HepG2 (cell line): ENCODE results near the gene BCL2L2. TPM values are rescaled to one million over a fixed set of nuclear protein-coding genes. Genes with fewer than 3 reads are reported as not detected.

Experiments
- ATAC-seq: fragments of 200-7000 bp; cut with Tn5 transposase; 3 replicates; pipeline ENCODE4 v1.9.1; 2020; ENCODE audit warnings: mild to moderate bottlenecking, moderate library complexity
- BruUV-seq: library from RNA; stranded (reverse); fragments of 400-500 nt; replicated peaks from 2 replicates; lab custom pipeline; 2021; lab: Mats Ljungman, UMichigan
- CTCF ChIA-PET: fragments of 300-600 bp; formaldehyde crosslinking; extraction: SDS; loops from one replicate; lab custom pipeline; 2021; ENCODE audit warnings: low total read pairs, inconsistent platforms, low intra/inter-chr PET ratio; lab: Yijun Ruan, JAX
- POLR2A ChIA-PET: fragments of 350-600 bp; sonication (Branson Sonifier 250); formaldehyde crosslinking; loops from one replicate; lab custom pipeline; 2020; ENCODE audit warnings: antibody characterized with exemption, inconsistent platforms; lab: Yijun Ruan, JAX
- DNase-seq: peaks from one replicate; pipeline ENCODE4 v3.0.0-alpha.2; 2015; ENCODE audit warnings: low spot score
- FAIRE-seq: peaks from 3 replicates; lab custom pipeline; 2011; peaks lifted over from hg19 to GRCh38; lab: Jason Lieb, UNC
- H2AFZ ChIP-seq: one replicate; pipeline ENCODE4 v1.6.1; 2011; ENCODE audit warnings: low read length, inconsistent platforms
- H3K27ac ChIP-seq: fragments of 300-600 bp; 3 replicates; pipeline ENCODE4 v1.8.0; 2011; ENCODE audit warnings: mixed run types, mild to moderate bottlenecking, mixed read lengths, low read length, inconsistent platforms; ENCODE audit not compliant: insufficient read depth; ENCODE audit errors: extremely low read length
- H3K27me3 ChIP-seq, 2 experiments: fragments of 200-600 bp in 1 of 2; 2 replicates in 1 of 2; 3 replicates in 1 of 2; pipeline versions ENCODE4 v1.6.0 to v1.8.0; 2011; ENCODE audit warnings: low read length in 2 of 2, mild to moderate bottlenecking in 2 of 2, moderate library complexity in 2 of 2, inconsistent platforms in 1 of 2; ENCODE audit not compliant: insufficient read depth in 2 of 2, control insufficient read depth in 1 of 2
- H3K36me3 ChIP-seq, 2 experiments: fragments of 200-600 bp in 1 of 2; replicated peaks in 1 of 2; 2 replicates in 1 of 2; 3 replicates in 1 of 2; pipeline versions ENCODE4 v1.5.1 to v1.8.0; 2011; ENCODE audit warnings: low read length in 2 of 2, inconsistent platforms in 1 of 2; ENCODE audit not compliant: insufficient read depth in 2 of 2, control insufficient read depth in 1 of 2
- H3K4me1 ChIP-seq: 2 replicates; pipeline ENCODE4 v1.5.1; 2012; ENCODE audit warnings: low read length, inconsistent platforms; ENCODE audit not compliant: insufficient read depth
- H3K4me2 ChIP-seq: 2 replicates; pipeline ENCODE4 v1.6.0; 2011; ENCODE audit warnings: low read depth, low read length, inconsistent platforms
- H3K4me3 ChIP-seq, 3 experiments: fragments of 200-600 bp in 1 of 3; sonication (generic), shearing (Covaris generic) in 1 of 3; replicated peaks in 1 of 3; 2 replicates each; pipeline ENCODE4 v1.5.1; 2011 to 2016; ENCODE audit warnings: low read length in 3 of 3, inconsistent platforms in 2 of 3, low read depth in 2 of 3, mild to moderate bottlenecking in 2 of 3, control low read depth in 1 of 3, mixed read lengths in 1 of 3; ENCODE audit not compliant: insufficient read depth in 1 of 3
- H3K79me2 ChIP-seq: one replicate; pipeline ENCODE4 v1.6.1; 2011; ENCODE audit warnings: low read length, inconsistent platforms; ENCODE audit not compliant: insufficient read depth
- H3K9ac ChIP-seq: 2 replicates; pipeline ENCODE4 v1.6.0; 2011; ENCODE audit warnings: mild to moderate bottlenecking, low read depth, low read length, inconsistent platforms; ENCODE audit not compliant: insufficient read depth
- H3K9me3 ChIP-seq: 2 replicates; pipeline ENCODE4 v1.5.1; 2012; ENCODE audit warnings: mild to moderate bottlenecking, low read length
- H4K20me1 ChIP-seq: 2 replicates; pipeline ENCODE4 v1.6.0; 2011; ENCODE audit warnings: inconsistent platforms, mild to moderate bottlenecking, low read length, moderate library complexity; ENCODE audit not compliant: insufficient read depth
- CEBPB ChIP-seq: IDR thresholded peaks from 2 replicates; pipeline ENCODE4 v1.6.1; 2011; ENCODE audit warnings: low read depth, low read length, improper control_type of control experiment, borderline replicate concordance
- CEBPG ChIP-seq: IDR thresholded peaks from 2 replicates; pipeline ENCODE4 v1.6.1; 2016
- EP300 ChIP-seq, 3 experiments: sonication (generic) in 1 of 3; formaldehyde crosslinking in 1 of 3; IDR thresholded peaks; 2 replicates each; pipeline versions ENCODE4 v1.5.1 to v1.6.1; 2011 to 2020; ENCODE audit warnings: low read depth in 2 of 3, low read length in 2 of 3, borderline replicate concordance in 1 of 3, improper control_type of control experiment in 1 of 3, mild to moderate bottlenecking in 1 of 3, missing genetic modification reagents in 1 of 3, moderate library complexity in 1 of 3
- GPN1 ChIP-seq: sonication (generic); formaldehyde crosslinking; IDR thresholded peaks from 2 replicates; pipeline ENCODE4 v1.5.1; 2020; ENCODE audit warnings: missing genetic modification reagents, borderline replicate concordance
- HOXA9 ChIP-seq: sonication (generic); formaldehyde crosslinking; IDR thresholded peaks from 2 replicates; pipeline ENCODE4 v1.8.1; 2022; ENCODE audit warnings: missing genetic modification reagents, mild to moderate bottlenecking, moderate library complexity, borderline replicate concordance
- NBN ChIP-seq: fragments of 450-650 bp; conservative IDR thresholded peaks from 2 replicates; pipeline ENCODE4 v1.6.1; 2017
- RBM22 ChIP-seq: fragments of 200-400 bp; formaldehyde crosslinking; optimal IDR thresholded peaks from 2 replicates; pipeline ENCODE3; 2017; ENCODE audit warnings: mild to moderate bottlenecking, low read length, moderate library complexity
- RXRA ChIP-seq: sonication (generic); formaldehyde crosslinking; IDR thresholded peaks from 2 replicates; pipeline ENCODE4 v1.5.1; 2020; ENCODE audit warnings: missing genetic modification reagents
- ZFX ChIP-seq: sonication (generic); formaldehyde crosslinking; IDR thresholded peaks from 2 replicates; pipeline ENCODE4 v1.4.0; 2020; ENCODE audit warnings: mild to moderate bottlenecking, low read depth, missing genetic modification reagents, moderate library complexity
- ZKSCAN1 ChIP-seq: fragments of 150-350 bp; IDR thresholded peaks from 2 replicates; pipeline ENCODE4 v1.6.1; 2014; ENCODE audit warnings: low read length
- ZNF10 ChIP-seq: sonication (generic); formaldehyde crosslinking; IDR thresholded peaks from 2 replicates; pipeline ENCODE4 v1.4.0; 2020; ENCODE audit warnings: mild to moderate bottlenecking, low read depth, missing genetic modification reagents, borderline replicate concordance
- ZNF101 ChIP-seq: sonication (generic); formaldehyde crosslinking; IDR thresholded peaks from 2 replicates; pipeline ENCODE4 v1.4.0; 2020; ENCODE audit warnings: mild to moderate bottlenecking, low read depth, missing genetic modification reagents, borderline replicate concordance
- ZNF547 ChIP-seq: sonication (generic); formaldehyde crosslinking; IDR thresholded peaks from 2 replicates; pipeline ENCODE4 v1.5.1; 2020; ENCODE audit warnings: mild to moderate bottlenecking, missing genetic modification reagents
- ZNF557 ChIP-seq: sonication (generic); formaldehyde crosslinking; IDR thresholded peaks from 2 replicates; pipeline ENCODE4 v1.4.0; 2020; ENCODE audit warnings: missing genetic modification reagents
- ZNF75D ChIP-seq: sonication (generic); formaldehyde crosslinking; IDR thresholded peaks from 2 replicates; pipeline ENCODE4 v1.8.1; 2023; ENCODE audit warnings: missing genetic modification reagents, mild to moderate bottlenecking, borderline replicate concordance
- ZNF761 ChIP-seq: sonication (generic); formaldehyde crosslinking; conservative IDR thresholded peaks from 2 replicates; pipeline ENCODE4 v1.4.0; 2020; ENCODE audit warnings: mild to moderate bottlenecking, missing genetic modification reagents
- WGBS: methylation state at CpG from one replicate; pipeline ENCODE4 v1.1.6; 2017; ENCODE audit warnings: low lambda C conversion rate; 5-methylcytosine and 5-hydroxymethylcytosine counted together
- in situ Hi-C: cut with HindIII; loops from 2 replicates; pipeline ENCODE4 v1.10.0; 2017; ENCODE audit warnings: low pct_unique_long_range_greater_than_20kb; ENCODE audit not compliant: extremely low pct_ligation_motif_present
- intact Hi-C: fragments of 100-400 bp; cut with micrococcal nuclease; formaldehyde crosslinking; loops from one replicate; pipeline ENCODE4 v1.10.0; 2022; ENCODE audit not compliant: unreplicated experiment
- polyA plus RNA-seq, 8 experiments: library from polyadenylated mRNA; depleted of rRNA in 3 of 8; stranded (reverse) in 7 of 8; unstranded in 1 of 8; fragments of >200 nt; fragmentation: Illumina TruSeq in 4 of 8; extraction: Trizol in 4 of 8; gene quantifications; 2 replicates each; pipeline versions ENCODE4 v1.2.1 to v1.2.3, GENCODE V29; 2011 to 2016; ENCODE audit warnings: low read depth in 4 of 8, missing spikeins in 1 of 8, mixed read lengths in 1 of 8; ENCODE audit not compliant: insufficient read depth in 1 of 8
- total RNA-seq, 5 experiments: library from RNA; depleted of rRNA; stranded (reverse); fragments of >200 nt; fragmentation: Illumina TruSeq; extraction: Trizol; gene quantifications; 2 replicates each; pipeline ENCODE4 v1.2.3, GENCODE V29; 2016; ENCODE audit warnings: low read depth in 1 of 5
- TF ChIP-seq, protein P1 (sequence below): IDR thresholded peaks from 2 replicates; pipeline ENCODE4 v1.6.1; 2016; ENCODE audit warnings: low read depth, control low read depth
- TF ChIP-seq, protein P2 (sequence below): sonication (generic); formaldehyde crosslinking; IDR thresholded peaks from 2 replicates; pipeline ENCODE4 v1.8.0; 2022; ENCODE audit warnings: low read depth, missing genetic modification reagents

The BCL2L2 gene
- total and polyA plus RNA-seq, 2 of the 13 experiments (the other 11 are each of a cell fraction or from before 2014, with no cell fraction given), result 28.1 to 49.8 TPM

GRCh38 chr14:23353433-23353780 lies 46.8 kb downstream of the BCL2L2 start:
- H2AFZ ChIP-seq, result no peak overlapping the region
- BruUV-seq, result no TSS peak
- no peak overlapping the region for H3K4me2 ChIP-seq
- H3K9ac ChIP-seq, result no peak overlapping the region
- ATAC-seq (no peak), DNase-seq (no peak), FAIRE-seq (no peak)
- WGBS, result 46% methylated on average over 5 of the region's 5 CpGs
- intact Hi-C loops, result no loop called here
- peaks cover 4% of the 10 kb centered on the region for H3K4me1 ChIP-seq
- no peaks in the 10 kb centered on the region for H3K36me3 ChIP-seq
- peaks cover 30 to 90% of the 10 kb centered on the region in 2 experiments for H3K27me3 ChIP-seq
- in situ Hi-C loops, result no loop called here
- ChIA-PET CTCF (no interaction called here), POLR2A (interaction anchor here (1.0 to 3.4 kb wide), 2 partner anchors 32 to 67 kb away, joined by 3 to 15 read pairs; partner anchors contain the start of genes HOMEZ and PABPN1)
- H3K4me3 ChIP-seq, result no peak overlapping the region
- H4K20me1 ChIP-seq, result no peaks in the 10 kb centered on the region
- no peaks in the 10 kb centered on the region for H3K9me3 ChIP-seq
- no peaks in the 10 kb centered on the region for H3K79me2 ChIP-seq
- no peak overlapping the region for H3K27ac ChIP-seq
- TF ChIP-seq ZFX (0 out of 2 replicates have a peak, but pooled peaks have one; percentile 19), ZNF547 (CRISPR knock-in tag) (no peak), EP300 (IDR thresholded peaks at IDR 0.05; ENCODE audit: low read depth in 2 of 2, low read length in 2 of 2) (no peak), EP300 (CRISPR knock-in tag; IDR thresholded peaks at IDR 0.05; ENCODE audit: borderline replicate concordance) (no peak), ZNF10 (CRISPR knock-in tag) (0 out of 2 replicates have a peak, but pooled peaks have one; percentile 25), GPN1 (no peak), ZNF101 (CRISPR knock-in tag) (no peak), ZNF557 (CRISPR knock-in tag) (no peak), ZKSCAN1 (no peak), ZNF761 (CRISPR knock-in tag) (peak; percentile 39; the same call in 1 of the 2 replicates), HOXA9 (0 out of 2 replicates have a peak, but pooled peaks have one; percentile 21), RXRA (no peak), ZNF75D (CRISPR knock-in tag) (no peak), CEBPB (peak; percentile 76; the same call in 1 of the 2 replicates), CEBPG (CRISPR knock-in tag) (peak; percentile 49), RBM22 (no peak), NBN (no peak)
- TF ChIP-seq, protein P1, sequence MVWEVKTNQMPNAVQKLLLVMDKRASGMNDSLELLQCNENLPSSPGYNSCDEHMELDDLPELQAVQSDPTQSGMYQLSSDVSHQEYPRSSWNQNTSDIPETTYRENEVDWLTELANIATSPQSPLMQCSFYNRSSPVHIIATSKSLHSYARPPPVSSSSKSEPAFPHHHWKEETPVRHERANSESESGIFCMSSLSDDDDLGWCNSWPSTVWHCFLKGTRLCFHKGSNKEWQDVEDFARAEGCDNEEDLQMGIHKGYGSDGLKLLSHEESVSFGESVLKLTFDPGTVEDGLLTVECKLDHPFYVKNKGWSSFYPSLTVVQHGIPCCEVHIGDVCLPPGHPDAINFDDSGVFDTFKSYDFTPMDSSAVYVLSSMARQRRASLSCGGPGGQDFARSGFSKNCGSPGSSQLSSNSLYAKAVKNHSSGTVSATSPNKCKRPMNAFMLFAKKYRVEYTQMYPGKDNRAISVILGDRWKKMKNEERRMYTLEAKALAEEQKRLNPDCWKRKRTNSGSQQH, result 0 out of 2 replicates have a peak, but pooled peaks have one; percentile 10
- TF ChIP-seq, protein P2, sequence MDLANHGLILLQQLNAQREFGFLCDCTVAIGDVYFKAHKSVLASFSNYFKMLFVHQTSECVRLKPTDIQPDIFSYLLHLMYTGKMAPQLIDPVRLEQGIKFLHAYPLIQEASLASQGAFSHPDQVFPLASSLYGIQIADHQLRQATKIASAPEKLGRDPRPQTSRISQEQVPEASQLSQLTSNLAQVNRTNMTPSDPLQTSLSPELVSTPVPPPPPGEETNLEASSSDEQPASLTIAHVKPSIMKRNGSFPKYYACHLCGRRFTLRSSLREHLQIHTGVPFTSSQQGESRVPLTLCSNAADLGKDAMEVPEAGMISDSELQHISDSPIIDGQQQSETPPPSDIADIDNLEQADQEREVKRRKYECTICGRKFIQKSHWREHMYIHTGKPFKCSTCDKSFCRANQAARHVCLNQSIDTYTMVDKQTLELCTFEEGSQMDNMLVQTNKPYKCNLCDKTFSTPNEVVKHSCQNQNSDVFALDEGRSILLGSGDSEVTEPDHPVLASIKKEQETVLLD (CRISPR knock-in tag), result peak; percentile 29; the same call in 1 of the 2 replicates
